GM21786 (cell line): ENCODE measurements around the gene HSPB6.
A peak's percentile ranks its signal among the peaks of the same experiment; 100 is the strongest.

Source experiments
- ATAC-seq: cut with Tn5 transposase; IDR thresholded peaks from one replicate; pipeline ENCODE4 v1.9.1; 2021; ENCODE audit not compliant: unreplicated experiment

Gene HSPB6

DNA sequence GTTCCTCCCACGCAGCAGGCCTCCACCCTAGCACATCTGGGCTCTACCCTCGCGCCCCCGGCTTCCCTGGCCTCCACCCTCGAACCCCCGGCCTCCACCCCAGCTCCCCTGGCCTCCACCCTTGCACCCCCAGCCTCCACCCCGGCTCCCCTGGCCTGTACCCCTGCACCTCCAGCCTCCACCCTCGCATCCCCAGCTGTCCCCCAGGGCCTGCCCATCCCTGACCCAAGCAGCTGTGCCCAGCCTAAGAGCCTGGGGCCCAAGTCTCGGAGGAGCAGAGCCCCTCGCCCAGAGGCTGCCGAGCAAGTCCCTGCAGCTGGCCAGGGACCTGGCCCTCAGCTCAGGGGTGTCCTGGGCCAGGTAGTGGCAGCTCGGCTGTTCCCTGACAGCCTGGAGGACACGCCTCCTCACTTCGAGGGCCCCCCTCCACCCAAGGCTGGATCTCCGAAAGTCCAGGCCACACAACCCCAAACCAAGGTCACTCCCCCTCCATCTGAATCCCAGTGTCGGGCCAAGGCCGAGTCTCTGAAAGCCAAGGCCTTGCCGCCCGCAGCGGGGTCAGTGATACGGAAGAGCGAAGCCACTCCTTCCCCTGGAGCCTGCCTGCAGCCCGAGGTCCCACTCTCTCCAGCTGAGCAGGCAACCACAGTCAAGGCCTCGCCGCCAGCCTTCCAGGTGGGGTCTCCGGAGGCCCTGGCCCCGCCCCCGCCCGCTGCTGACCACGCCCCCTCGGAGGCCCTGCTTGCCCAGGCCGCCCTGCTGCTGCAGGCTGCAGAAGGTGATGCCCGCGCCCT is 10.7 kb upstream of the HSPB6 start:
- no peak for ATAC-seq

- ATAC-seq: no peak
These were observed 9.8 kb upstream of the HSPB6 start for GRCh38 chr19:35766571-35767104.

DNA sequence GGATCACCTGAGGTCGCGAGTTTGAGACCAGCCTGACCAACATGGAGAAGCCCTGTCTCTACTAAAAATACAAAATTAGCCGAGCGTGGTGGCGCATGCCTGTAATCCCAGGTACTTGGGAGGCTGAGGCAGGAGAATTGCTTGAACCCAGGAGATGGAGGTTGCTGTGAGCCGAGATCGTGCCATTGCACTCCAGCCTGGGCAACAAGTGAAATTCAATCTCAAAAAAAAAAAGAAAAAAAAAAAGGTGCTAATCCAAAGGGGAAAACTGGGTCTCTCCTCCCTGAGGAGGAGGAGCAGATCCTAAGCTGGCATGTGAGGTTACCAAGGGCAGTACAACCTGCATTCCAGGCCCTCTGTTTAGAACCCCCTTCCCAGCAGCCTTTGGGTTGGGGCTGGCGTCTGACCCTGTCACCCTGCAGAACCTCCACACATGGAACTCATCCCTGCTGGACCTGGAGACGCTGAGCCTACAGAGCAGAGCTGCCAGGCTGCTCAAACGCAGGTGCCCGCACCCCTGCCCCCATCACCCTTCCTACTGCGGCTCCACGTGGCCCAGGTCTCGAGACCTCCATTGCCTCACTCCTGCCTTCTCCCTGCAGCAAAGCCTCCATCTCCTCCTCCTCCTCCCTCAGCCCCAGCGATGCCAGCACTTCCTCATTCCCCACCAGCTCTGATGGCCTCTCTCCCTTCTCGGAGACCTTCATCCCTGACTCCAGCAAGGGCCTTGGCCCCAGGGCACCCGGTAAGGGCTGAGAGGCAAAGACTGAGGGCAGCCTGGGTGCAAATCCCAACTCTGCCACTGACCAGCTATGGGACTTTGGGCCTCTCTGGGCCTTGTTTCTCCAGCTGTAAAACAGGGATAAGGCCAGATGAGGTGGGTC is 7.8 kb upstream of the HSPB6 start:
- no peak for ATAC-seq

DNA sequence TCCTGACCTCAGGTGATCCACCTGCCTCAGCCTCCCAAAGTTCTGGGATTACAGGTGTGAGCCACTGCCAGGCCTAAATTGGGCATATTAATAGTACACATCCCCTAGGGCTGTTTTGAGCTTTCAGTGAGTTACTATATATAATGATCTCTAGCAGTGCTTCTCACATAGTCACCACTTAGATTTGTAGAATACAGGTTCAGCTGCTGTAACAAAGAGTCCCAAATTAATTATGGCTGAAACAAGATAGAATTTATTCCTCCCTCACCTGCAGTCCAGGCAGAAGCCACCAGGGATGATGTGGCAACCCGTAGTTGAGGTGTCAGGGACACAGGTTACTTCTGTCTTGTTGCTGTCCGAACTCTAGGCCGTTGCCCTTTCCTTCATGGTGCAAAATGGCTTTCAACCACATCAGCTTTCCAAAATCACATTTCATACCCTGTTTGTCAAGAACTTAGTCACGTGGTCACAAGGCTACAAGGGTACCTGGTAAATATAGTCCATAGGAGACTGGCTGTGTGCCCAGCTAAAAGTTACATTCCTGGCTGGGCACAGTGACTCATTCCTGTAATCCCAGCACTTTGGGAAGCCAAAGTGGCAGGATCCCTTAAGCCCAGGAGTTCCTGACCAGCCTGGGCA is 4.0 kb upstream of the HSPB6 start:
- ATAC-seq: no peak

DNA sequence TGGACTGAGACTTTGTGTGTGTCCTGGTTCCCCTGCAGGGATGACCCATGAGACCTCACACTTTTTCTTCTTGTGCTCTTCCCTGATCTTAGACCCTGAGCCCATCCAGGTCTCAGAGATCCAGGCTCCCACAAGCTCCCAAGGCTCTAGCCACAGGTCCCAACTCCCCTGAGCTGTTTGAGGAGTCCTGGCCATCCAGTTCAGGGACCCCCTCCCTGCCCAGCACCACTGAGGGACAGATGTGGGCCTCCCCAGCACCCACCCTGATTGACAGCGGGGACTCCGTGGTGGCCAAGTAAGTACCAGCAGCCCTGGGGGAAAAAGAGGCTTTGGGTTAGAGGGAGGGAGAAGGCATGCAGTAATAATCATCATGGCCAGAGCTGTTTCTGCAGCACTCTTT is 2.9 kb upstream of the HSPB6 start:
- no peak for ATAC-seq

GRCh38 chr19:35757749-35758608 is 1.1 kb upstream of the HSPB6 start, which contains the start of gene PROSER3:
PROSER3 (plus strand) TSS chr19:35758176; CDS start chr19:35758216, 40 bp downstream.
- ATAC-seq: peak; percentile 94

DNA sequence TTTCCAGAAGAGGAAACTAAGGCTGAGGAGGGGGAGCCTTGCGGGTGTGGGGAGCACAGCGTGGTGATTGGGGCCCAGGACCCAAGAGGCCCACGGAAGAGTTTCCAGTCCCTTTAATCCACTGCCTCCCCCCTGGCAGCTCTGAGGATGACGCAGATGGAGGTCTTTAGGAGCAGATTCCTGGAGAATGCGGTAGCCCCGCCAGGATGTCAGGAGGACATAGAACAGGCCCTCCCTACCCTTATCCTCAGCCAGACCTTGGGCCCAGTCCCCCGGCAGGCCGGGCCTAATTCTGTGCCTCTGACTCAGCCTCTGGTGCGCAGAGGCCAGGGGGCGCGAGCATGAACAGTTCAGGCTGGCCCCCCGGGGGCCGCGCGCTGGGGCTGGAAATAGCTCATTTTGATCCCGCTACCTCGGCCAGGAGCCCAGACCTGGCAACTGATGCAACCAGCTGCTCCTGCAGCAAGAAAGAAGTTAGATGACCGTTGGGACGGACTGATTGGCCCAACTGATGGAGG is 461 bp upstream of the HSPB6 start:
- ATAC-seq: no peak

DNA sequence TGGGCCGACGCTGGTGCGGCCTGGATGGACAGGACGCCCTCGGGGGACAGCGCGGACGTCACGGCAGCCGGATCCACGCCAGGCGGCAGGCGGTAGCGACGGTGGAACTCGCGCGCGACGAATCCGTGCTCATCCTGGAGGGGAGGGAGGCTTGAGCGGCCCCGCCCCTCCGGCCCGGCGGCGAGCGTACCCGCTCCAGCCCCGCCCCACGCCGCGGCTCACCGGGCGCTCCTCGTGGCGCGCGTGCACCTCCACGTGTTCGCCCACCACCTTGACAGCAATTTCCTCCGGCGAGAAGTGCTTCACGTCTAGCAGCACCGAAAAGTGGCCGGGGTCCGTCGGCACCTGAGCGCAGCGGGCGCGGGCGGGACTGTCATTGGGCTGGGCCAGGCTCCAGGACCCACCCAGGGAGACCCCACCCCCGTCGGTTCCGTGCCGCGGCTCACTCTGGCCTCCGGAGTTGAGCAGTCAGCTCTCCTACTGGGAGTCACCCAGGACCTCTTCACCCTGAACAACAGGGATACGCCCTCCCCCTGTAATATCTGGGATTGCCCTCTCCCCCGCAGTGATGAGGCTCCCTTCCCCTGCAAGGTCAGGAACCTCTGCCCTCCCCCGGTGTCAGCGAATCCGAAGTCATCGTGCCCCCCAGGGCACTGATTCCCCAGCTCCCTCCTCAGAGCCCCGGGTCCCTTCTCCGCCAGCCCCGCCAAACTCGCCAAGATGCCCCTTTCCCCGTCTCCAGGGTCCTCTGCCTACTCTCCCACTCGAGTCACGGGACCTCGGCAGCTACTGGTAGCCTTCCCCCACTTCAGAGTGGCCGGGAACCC is 1.1 kb downstream of the HSPB6 start:
- no peak for ATAC-seq

GRCh38 chr19:35755131-35755549 is 1.7 kb downstream of the HSPB6 start:
- ATAC-seq: no peak

- no peak for ATAC-seq
These were observed 2.3 kb downstream of the HSPB6 start for GRCh38 chr19:35754370-35755130.

GRCh38 chr19:35753634-35754369 is 3.0 kb downstream of the HSPB6 start:
- ATAC-seq: no peak

GRCh38 chr19:35752746-35753350 is 4.0 kb downstream of the HSPB6 start:
- no peak for ATAC-seq

- no peak for ATAC-seq
These were observed 4.7 kb downstream of the HSPB6 start for GRCh38 chr19:35751839-35752745.

- ATAC-seq: no peak
These were observed 6.7 kb downstream of the HSPB6 start for GRCh38 chr19:35750167-35750566.

DNA sequence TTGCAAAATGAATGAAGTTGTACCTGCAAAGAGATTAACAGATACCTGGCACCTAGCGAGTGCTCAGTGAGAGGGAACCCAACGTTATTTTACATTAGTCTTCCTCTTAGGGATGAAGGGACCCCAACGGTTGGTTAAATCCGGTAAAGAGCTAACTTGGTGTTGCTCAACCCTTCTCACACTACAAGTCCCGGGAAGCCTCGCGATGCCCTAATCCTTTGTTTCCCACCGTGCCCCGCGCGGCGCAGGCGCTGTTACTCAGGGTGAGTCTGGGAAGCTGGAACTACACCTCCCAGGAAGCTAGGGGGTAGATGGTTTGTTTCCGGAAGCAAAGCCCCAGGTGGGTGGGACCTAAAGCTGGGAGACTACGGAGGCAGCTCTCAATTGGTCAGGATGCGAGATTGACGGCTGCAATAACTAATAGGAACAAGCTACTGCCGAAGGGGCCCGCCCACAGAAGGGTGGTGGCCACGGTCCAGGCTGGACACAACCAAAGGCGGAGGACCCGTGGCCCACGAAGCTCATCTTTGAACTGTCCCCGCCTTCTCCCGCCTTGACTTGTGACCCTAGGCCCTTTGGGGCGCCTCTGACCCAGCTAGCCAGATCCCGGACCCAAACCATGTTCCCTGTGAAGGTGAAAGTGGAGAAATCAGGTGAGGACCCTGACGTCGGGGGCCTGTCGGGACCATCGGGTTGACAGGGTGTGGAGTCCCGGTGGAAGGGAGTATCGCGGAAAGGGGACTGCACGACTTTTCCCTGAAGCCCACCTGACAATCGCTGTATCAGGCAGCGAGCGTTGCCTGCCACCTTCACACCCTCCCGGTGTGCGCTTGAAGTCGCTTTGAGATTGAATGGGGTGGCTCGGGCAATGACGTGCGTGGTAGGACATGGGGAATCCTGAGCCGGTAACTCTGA is 8.5 kb downstream of the HSPB6 start, which contains the start of gene LIN37:
TSS of gene LIN37 (plus strand) at position 471 of the 915 bp plus-strand sequence. CDS start at position 620, 149 bp downstream.
- ATAC-seq: peak; percentile 71
